ENCODE data around the gene BEND6. TPM values are rescaled to one million over a fixed set of nuclear protein-coding genes. Genes with fewer than 3 reads are reported as not detected.

The BEND6 gene
- total and polyA plus RNA-seq, 10 of the 15 experiments (the other 5 are each of a cell fraction or from before 2014, with no cell fraction given): 0.79 to 2.8 (median 1.6) TPM

DNA sequence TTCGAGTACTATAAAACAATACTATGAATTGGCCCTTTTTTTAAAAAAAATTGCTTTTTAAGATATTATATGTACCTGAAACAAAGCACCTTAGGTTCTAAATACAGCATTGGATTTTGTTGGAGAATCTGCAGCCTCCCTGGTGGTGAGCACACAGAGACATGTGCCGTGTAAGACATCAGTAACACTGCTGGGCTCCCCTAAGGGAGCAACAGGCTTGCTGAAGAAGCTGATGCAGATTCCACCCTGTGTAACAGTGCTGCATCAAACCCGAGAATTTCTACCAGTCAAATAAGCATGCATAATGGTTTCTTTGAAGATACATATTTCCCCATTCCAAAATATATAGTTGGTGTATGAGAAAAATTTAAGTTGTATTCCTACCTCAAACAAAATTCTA lies 108.9 kb downstream of the BEND6 start (continued):
- TF ChIP-seq, protein P1, sequence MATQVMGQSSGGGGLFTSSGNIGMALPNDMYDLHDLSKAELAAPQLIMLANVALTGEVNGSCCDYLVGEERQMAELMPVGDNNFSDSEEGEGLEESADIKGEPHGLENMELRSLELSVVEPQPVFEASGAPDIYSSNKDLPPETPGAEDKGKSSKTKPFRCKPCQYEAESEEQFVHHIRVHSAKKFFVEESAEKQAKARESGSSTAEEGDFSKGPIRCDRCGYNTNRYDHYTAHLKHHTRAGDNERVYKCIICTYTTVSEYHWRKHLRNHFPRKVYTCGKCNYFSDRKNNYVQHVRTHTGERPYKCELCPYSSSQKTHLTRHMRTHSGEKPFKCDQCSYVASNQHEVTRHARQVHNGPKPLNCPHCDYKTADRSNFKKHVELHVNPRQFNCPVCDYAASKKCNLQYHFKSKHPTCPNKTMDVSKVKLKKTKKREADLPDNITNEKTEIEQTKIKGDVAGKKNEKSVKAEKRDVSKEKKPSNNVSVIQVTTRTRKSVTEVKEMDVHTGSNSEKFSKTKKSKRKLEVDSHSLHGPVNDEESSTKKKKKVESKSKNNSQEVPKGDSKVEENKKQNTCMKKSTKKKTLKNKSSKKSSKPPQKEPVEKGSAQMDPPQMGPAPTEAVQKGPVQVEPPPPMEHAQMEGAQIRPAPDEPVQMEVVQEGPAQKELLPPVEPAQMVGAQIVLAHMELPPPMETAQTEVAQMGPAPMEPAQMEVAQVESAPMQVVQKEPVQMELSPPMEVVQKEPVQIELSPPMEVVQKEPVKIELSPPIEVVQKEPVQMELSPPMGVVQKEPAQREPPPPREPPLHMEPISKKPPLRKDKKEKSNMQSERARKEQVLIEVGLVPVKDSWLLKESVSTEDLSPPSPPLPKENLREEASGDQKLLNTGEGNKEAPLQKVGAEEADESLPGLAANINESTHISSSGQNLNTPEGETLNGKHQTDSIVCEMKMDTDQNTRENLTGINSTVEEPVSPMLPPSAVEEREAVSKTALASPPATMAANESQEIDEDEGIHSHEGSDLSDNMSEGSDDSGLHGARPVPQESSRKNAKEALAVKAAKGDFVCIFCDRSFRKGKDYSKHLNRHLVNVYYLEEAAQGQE (IDR thresholded peaks at IDR 0.05; ENCODE audit: low read depth, low read length): no peak
- no peak for TF ChIP-seq STAT1 (conservative IDR thresholded peaks at IDR 0.05)
- TF ChIP-seq CBFB (IDR thresholded peaks at IDR 0.05; ENCODE audit: low read depth): no peak
- TF ChIP-seq, protein P2, sequence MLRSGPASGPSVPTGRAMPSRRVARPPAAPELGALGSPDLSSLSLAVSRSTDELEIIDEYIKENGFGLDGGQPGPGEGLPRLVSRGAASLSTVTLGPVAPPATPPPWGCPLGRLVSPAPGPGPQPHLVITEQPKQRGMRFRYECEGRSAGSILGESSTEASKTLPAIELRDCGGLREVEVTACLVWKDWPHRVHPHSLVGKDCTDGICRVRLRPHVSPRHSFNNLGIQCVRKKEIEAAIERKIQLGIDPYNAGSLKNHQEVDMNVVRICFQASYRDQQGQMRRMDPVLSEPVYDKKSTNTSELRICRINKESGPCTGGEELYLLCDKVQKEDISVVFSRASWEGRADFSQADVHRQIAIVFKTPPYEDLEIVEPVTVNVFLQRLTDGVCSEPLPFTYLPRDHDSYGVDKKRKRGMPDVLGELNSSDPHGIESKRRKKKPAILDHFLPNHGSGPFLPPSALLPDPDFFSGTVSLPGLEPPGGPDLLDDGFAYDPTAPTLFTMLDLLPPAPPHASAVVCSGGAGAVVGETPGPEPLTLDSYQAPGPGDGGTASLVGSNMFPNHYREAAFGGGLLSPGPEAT (IDR thresholded peaks at IDR 0.05; ENCODE audit: low read depth): no peak
- TF ChIP-seq RAD21 (IDR thresholded peaks at IDR 0.05; ENCODE audit: insufficient read depth, low read depth, low read length): no peak

DNA sequence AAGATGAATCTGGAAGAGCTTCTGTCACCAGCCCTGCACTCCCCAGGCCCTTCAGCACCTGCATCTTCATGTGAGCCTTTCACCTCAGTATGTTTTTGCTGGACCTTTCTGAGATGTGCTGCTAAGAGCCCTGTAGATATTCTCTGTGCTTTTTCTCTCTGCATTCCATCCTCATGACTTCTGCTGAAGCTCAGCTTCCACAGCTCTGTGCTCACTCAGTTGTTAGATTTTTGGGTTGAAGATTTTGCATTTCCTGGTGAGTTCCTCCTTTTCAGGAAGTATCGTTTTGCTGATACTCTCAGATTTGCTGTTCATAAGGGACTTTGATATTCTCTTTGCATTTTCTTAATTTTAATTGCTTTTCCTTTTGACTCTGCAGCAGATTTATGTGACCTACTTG lies 109.9 kb downstream of the BEND6 start:
- intact Hi-C loops (cut with micrococcal nuclease; ENCODE audit: unreplicated experiment): no loop called here
- no peaks in the 10 kb centered on the region for H3K9me3 ChIP-seq (replicated peaks; ENCODE audit: control insufficient read depth, insufficient read depth, low read length)
- in situ Hi-C loops (cut with MboI): no loop called here
- H3K4me3 ChIP-seq: no peak overlapping the region
- H3K27me3 ChIP-seq (replicated peaks in 1 of 2; ENCODE audit: control insufficient read depth in 2 of 2, insufficient read depth in 2 of 2, low read length in 1 of 2): no peaks in the 10 kb centered on the region
- H3K27ac ChIP-seq (ENCODE audit: control insufficient read depth, insufficient read depth): no peak overlapping the region
- H3K9ac ChIP-seq (ENCODE audit: control insufficient read depth, insufficient read depth, low read length): no peak overlapping the region
- no peak overlapping the region for H2AFZ ChIP-seq (ENCODE audit: control insufficient read depth, low read depth, low read length)
- no peaks in the 10 kb centered on the region for H3K4me1 ChIP-seq (ENCODE audit: control insufficient read depth, insufficient read depth, low read length)
- DNase-seq (ENCODE audit: low read depth, low spot score) (no peak), FAIRE-seq (no peak), ATAC-seq (no peak)
- peaks cover 0 to 13% of the 10 kb centered on the region in 2 experiments; a peak in 1 of 4 replicates for H3K36me3 ChIP-seq (ENCODE audit: control insufficient read depth in 2 of 2, insufficient read depth in 2 of 2, low read length in 1 of 2)
- H3K4me2 ChIP-seq (ENCODE audit: control insufficient read depth, insufficient read depth): no peak overlapping the region
- SMC1A ChIA-PET (ENCODE audit: uncharacterized antibody, unreplicated experiment): no interaction called here
- CTCF ChIA-PET: interaction anchor here (0.5 to 0.7 kb wide), 2 partner anchors 48 to 297 kb away, joined by 3 read pairs; no protein-coding TSS in a partner anchor
- WGBS (ENCODE audit: insufficient coverage, insufficient replicate concordance, low lambda C conversion rate, missing lambda C conversion rate): 0% methylated on average over 1 of the region's 1 CpG
- POLR2A ChIA-PET: no interaction called here
- no peak for TF ChIP-seq EP300 (IDR thresholded peaks at IDR 0.05; ENCODE audit: borderline replicate concordance in 1 of 2, control insufficient read depth in 1 of 2, low read depth in 2 of 2, low read length in 2 of 2)
- no peak for TF ChIP-seq POLR2AphosphoS2 (IDR thresholded peaks at IDR 0.05; ENCODE audit: low read depth, low read length)
- TF ChIP-seq NBN (IDR thresholded peaks at IDR 0.05): no peak
- no peak for TF ChIP-seq EZH2 (IDR thresholded peaks at IDR 0.05; ENCODE audit: borderline replicate concordance, control insufficient read depth, low read depth, low read length)
- no peak for TF ChIP-seq HCFC1 (IDR thresholded peaks at IDR 0.05; ENCODE audit: low read length)
- TF ChIP-seq NFIC (IDR thresholded peaks at IDR 0.05; ENCODE audit: low read depth, low read length): no peak
- no peak for TF ChIP-seq NRF1 (conservative IDR thresholded peaks at IDR 0.05; ENCODE audit: low read depth, low read length)
- no peak for TF ChIP-seq ZNF217 (IDR thresholded peaks at IDR 0.05)
- no peak for TF ChIP-seq RUNX3 (IDR thresholded peaks at IDR 0.05; ENCODE audit: low read length)
- no peak for TF ChIP-seq HDAC2 (IDR thresholded peaks at IDR 0.05)
- TF ChIP-seq HDAC6 (IDR thresholded peaks at IDR 0.05; ENCODE audit: unreplicated experiment): no peak
- TF ChIP-seq MYC (IDR thresholded peaks at IDR 0.05; ENCODE audit: insufficient read depth, insufficient read length, insufficient replicate concordance, low read length, severe bottlenecking): no peak
- TF ChIP-seq NR2C1 (IDR thresholded peaks at IDR 0.05): no peak
- no peak for TF ChIP-seq ASH2L (IDR thresholded peaks at IDR 0.05; ENCODE audit: borderline replicate concordance, low read depth)
- H3K79me2 ChIP-seq (ENCODE audit: control insufficient read depth, insufficient read depth, low read length): no peaks in the 10 kb centered on the region
- RAD21 ChIA-PET (ENCODE audit: unreplicated experiment): no interaction called here
- H4K20me1 ChIP-seq (ENCODE audit: control insufficient read depth, insufficient read depth): no peaks in the 10 kb centered on the region
- BruUV-seq (replicated peaks): no TSS peak
